Left lung (tissue), 10 donors: ENCODE measurements around the gene CCM2L. TPM values are rescaled to one million over a fixed set of nuclear protein-coding genes. Genes with fewer than 3 reads are reported as not detected.

ENCODE experiments used
- ATAC-seq: fragments of 200-7000 bp; cut with Tn5 transposase; one replicate; pipeline ENCODE4 v1.9.1; 2020; ENCODE audit warnings: moderate library complexity
- DNase-seq, 4 donors: peaks; one replicate each; pipeline ENCODE4 v3.0.0-alpha.2; 2013 to 2020
- H3K27ac ChIP-seq, 2 donors: fragments of 200-600 bp; sonication (generic) in 1 of 2; one replicate each; pipeline versions ENCODE4 v1.5.0 to v1.8.0; 2020 to 2021
- H3K27me3 ChIP-seq, 2 donors: fragments of 200-600 bp; sonication (generic) in 1 of 2; one replicate each; pipeline versions ENCODE4 v1.5.0 to v1.8.0; 2020 to 2021
- H3K36me3 ChIP-seq, 2 donors: fragments of 200-600 bp; sonication (generic) in 1 of 2; one replicate each; pipeline versions ENCODE4 v1.5.0 to v1.8.0; 2020 to 2021
- H3K4me1 ChIP-seq, 2 donors: fragments of 200-600 bp; one replicate each; pipeline ENCODE4 v1.8.0; 2021
- H3K4me3 ChIP-seq, 2 donors: fragments of 200-600 bp; sonication (generic) in 1 of 2; one replicate each; pipeline versions ENCODE4 v1.5.0 to v1.8.0; 2020 to 2021; ENCODE audit warnings: mild to moderate bottlenecking in 1 of 2
- H3K9me3 ChIP-seq, 2 donors: fragments of 200-600 bp; sonication (generic) in 1 of 2; one replicate each; pipeline versions ENCODE4 v1.5.0 to v1.8.0; 2020 to 2021
- CTCF ChIP-seq, 2 donors: fragments of 200-600 bp; sonication (generic) in 1 of 2; IDR thresholded peaks; one replicate each; pipeline versions ENCODE4 v1.5.0 to v1.8.0; 2021; ENCODE audit warnings: antibody characterized with exemption in 2 of 2
- intact Hi-C, 2 donors: fragments of 100-400 bp; cut with DNase I; formaldehyde crosslinking; loops; one replicate each; pipeline versions ENCODE4 v1.11.2 to v1.14.2; 2022
- polyA plus RNA-seq, 6 donors: library from polyadenylated mRNA; unstranded; fragments of 120-200 nt; gene quantifications; one replicate each; pipeline ENCODE4 v1.2.1, GENCODE V29; 2013; ENCODE audit not compliant: insufficient read length in 6 of 6
- total RNA-seq, 2 donors: library from RNA; stranded (reverse); fragmentation: NEBNext Ultra II Directional; extraction: Animal tissue kit (Norgen Biotek cat#: 25700); gene quantifications; one replicate each; pipeline ENCODE4 v1.2.1, GENCODE V29; 2021
- donor health status: DM: no; HTN: yes; CAD: no.
- donor health status: DM: no; HTN: no; CAD: no.

Gene CCM2L
- total and polyA plus RNA-seq, 8 donors, result 6.8 to 16.5 (median 13.1) TPM

GRCh38 chr20:32053648-32054047, 43.4 kb downstream of the CCM2L start:
- Histone ChIP-seq H3K27ac (peak overlapping the region in 1 of 2 donors; percentile 97), H3K27me3 (peaks cover 30 to 62% of the 10 kb centered on the region in 2 donors), H3K9me3 (no peaks in the 10 kb centered on the region), H3K36me3 (peaks cover 0 to 15% of the 10 kb centered on the region in 2 donors), H3K4me1 (peaks cover 0 to 66% of the 10 kb centered on the region in 2 donors), H3K4me3 (peak overlapping the region in 1 of 2 donors; percentile 58)
- DNase-seq, result no peak
- intact Hi-C loops, result no loop called here
- no peak for ATAC-seq
- no peak for TF ChIP-seq CTCF (IDR thresholded peaks at IDR 0.05)

- peaks cover 0 to 15% of the 10 kb centered on the region in 2 donors for H3K36me3 ChIP-seq
- no peak for TF ChIP-seq CTCF (IDR thresholded peaks at IDR 0.05)
- H3K4me1 ChIP-seq, result peaks cover 0 to 75% of the 10 kb centered on the region in 2 donors
- intact Hi-C loops, result no loop called here
- peaks cover 19 to 52% of the 10 kb centered on the region in 2 donors for H3K27me3 ChIP-seq
- no peak overlapping the region for H3K4me3 ChIP-seq
- no peaks in the 10 kb centered on the region for H3K9me3 ChIP-seq
- DNase-seq (peak in 1 of 4 donors; percentile 53), ATAC-seq (peak; percentile 18)
- peak overlapping the region in 1 of 2 donors; percentile 73 for H3K27ac ChIP-seq
Measured at GRCh38 chr20:32056708-32057483, 46.7 kb downstream of the CCM2L start.

DNA sequence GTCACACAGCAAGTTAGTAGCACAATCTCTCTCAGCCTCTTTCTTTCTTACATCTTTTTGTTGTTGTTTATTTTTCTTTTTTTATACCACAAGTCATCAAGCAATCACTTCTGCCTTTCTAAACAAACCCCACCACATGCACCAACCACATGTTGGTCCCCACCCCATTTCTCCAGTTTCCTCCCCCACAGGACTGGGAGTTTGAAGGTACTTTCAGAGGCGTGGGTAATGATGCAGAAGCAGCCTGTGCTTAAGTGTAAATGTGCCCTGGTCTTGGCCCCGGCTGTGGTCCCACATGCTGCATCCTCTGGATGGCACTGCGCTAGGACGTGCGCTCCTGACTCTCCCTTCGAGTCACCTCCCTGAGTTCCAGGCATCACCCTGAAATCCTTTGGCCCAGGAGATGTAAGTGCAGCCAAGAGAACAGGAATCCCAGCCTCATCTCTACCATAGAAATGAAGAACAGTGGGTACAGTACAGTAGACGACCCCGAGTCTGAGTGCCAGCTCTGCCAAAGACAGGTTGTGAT, 47.5 kb downstream of the CCM2L start:
- H3K4me3 ChIP-seq, result no peak overlapping the region
- peaks cover 11 to 50% of the 10 kb centered on the region in 2 donors for H3K27me3 ChIP-seq
- intact Hi-C loops, result no loop called here
- peaks cover 0 to 20% of the 10 kb centered on the region in 2 donors for H3K36me3 ChIP-seq
- H3K9me3 ChIP-seq, result no peaks in the 10 kb centered on the region
- peak in 1 of 4 donors; percentile 44 for DNase-seq
- TF ChIP-seq CTCF (IDR thresholded peaks at IDR 0.05), result no peak
- no peak for ATAC-seq
- peak overlapping the region in 1 of 2 donors; percentile 73 for H3K27ac ChIP-seq
- H3K4me1 ChIP-seq, result peaks cover 0 to 73% of the 10 kb centered on the region in 2 donors

GRCh38 chr20:32059189-32059588, 49.0 kb downstream of the CCM2L start:
- TF ChIP-seq CTCF (IDR thresholded peaks at IDR 0.05), result no peak
- H3K4me3 ChIP-seq, result no peak overlapping the region
- no peaks in the 10 kb centered on the region for H3K9me3 ChIP-seq
- H3K36me3 ChIP-seq, result peaks cover 0 to 20% of the 10 kb centered on the region in 2 donors
- ATAC-seq (no peak), DNase-seq (no peak)
- H3K27me3 ChIP-seq, result peaks cover 0 to 43% of the 10 kb centered on the region in 2 donors
- H3K27ac ChIP-seq, result peak overlapping the region in 1 of 2 donors; percentile 46
- intact Hi-C loops, result no loop called here
- peaks cover 0 to 81% of the 10 kb centered on the region in 2 donors for H3K4me1 ChIP-seq

- Histone ChIP-seq H3K27ac (peak overlapping the region; percentile 53 to 91), H3K4me1 (peaks cover 0 to 84% of the 10 kb centered on the region in 2 donors), H3K27me3 (peaks cover 0 to 31% of the 10 kb centered on the region in 2 donors), H3K36me3 (peaks cover 0 to 9% of the 10 kb centered on the region in 2 donors), H3K4me3 (peak overlapping the region in 1 of 2 donors; percentile 31), H3K9me3 (no peaks in the 10 kb centered on the region)
- DNase-seq, result peak in 2 of 4 donors; percentile 88 to 92
- TF ChIP-seq CTCF (IDR thresholded peaks at IDR 0.05), result no peak
- ATAC-seq, result peak; percentile 85
- intact Hi-C loops, result no loop called here
Measured at GRCh38 chr20:32062776-32063170, 52.5 kb downstream of the CCM2L start.
